H9 (cell line): Measurements from ENCODE around the gene TNKS1BP1. TPM values are rescaled to one million over a fixed set of nuclear protein-coding genes. Genes with fewer than 3 reads are reported as not detected.

ENCODE experiments used
- DNase-seq: peaks from one replicate; pipeline ENCODE4 v3.0.0-alpha.2; 2017
- H2AFZ ChIP-seq: one replicate; pipeline ENCODE4 v1.6.1; 2013; ENCODE audit warnings: mild to moderate bottlenecking, low read length, control low read depth, moderate library complexity
- H2AK5ac ChIP-seq: 2 replicates; pipeline ENCODE4 v1.6.1; 2013; ENCODE audit warnings: low read length, control low read depth, mixed read lengths; ENCODE audit not compliant: insufficient read length
- H2BK120ac ChIP-seq: one replicate; pipeline ENCODE4 v1.6.1; 2013; ENCODE audit warnings: low read depth, mild to moderate bottlenecking, low read length, control low read depth, inconsistent platforms; ENCODE audit not compliant: poor library complexity, severe bottlenecking
- H2BK12ac ChIP-seq: 2 replicates; pipeline ENCODE4 v1.6.1; 2013; ENCODE audit warnings: low read length, control low read depth, mixed read lengths, low read depth; ENCODE audit not compliant: insufficient read length
- H2BK15ac ChIP-seq: 2 replicates; pipeline ENCODE4 v1.6.1; 2013; ENCODE audit warnings: low read depth, low read length, control low read depth
- H2BK20ac ChIP-seq: one replicate; pipeline ENCODE4 v1.6.1; 2013; ENCODE audit warnings: low read depth, mild to moderate bottlenecking, low read length, control low read depth, inconsistent platforms; ENCODE audit not compliant: poor library complexity, severe bottlenecking
- H2BK5ac ChIP-seq: 2 replicates; pipeline ENCODE4 v1.6.1; 2013; ENCODE audit warnings: low read length, control low read depth, mixed read lengths; ENCODE audit not compliant: insufficient read length
- H3K14ac ChIP-seq: 2 replicates; pipeline ENCODE4 v1.6.1; 2013; ENCODE audit warnings: low read length, control low read depth; ENCODE audit not compliant: insufficient read depth
- H3K18ac ChIP-seq: 2 replicates; pipeline ENCODE4 v1.6.1; 2013; ENCODE audit warnings: low read depth, mild to moderate bottlenecking, mixed read lengths, low read length, control low read depth; ENCODE audit not compliant: insufficient read length
- H3K23ac ChIP-seq: 2 replicates; pipeline ENCODE4 v1.6.1; 2013; ENCODE audit warnings: low read length, control low read depth, mixed read lengths, low read depth; ENCODE audit not compliant: insufficient read length
- H3K23me2 ChIP-seq: 2 replicates; pipeline ENCODE4 v1.6.1; 2013; ENCODE audit warnings: low read depth, mild to moderate bottlenecking, mixed read lengths, low read length, control low read depth; ENCODE audit not compliant: insufficient read length, poor library complexity, severe bottlenecking
- H3K27ac ChIP-seq: 2 replicates; pipeline ENCODE4 v1.5.1; 2013; ENCODE audit warnings: low read length, control low read depth, mixed read lengths, low read depth; ENCODE audit not compliant: insufficient read length
- H3K27me3 ChIP-seq: 2 replicates; pipeline ENCODE4 v1.6.1; 2013; ENCODE audit warnings: low read length, control low read depth, inconsistent platforms; ENCODE audit not compliant: insufficient read depth
- H3K4ac ChIP-seq: 2 replicates; pipeline ENCODE4 v1.6.1; 2013; ENCODE audit warnings: low read depth, mild to moderate bottlenecking, control low read depth, inconsistent platforms, low read length, moderate library complexity
- H3K4me1 ChIP-seq: 2 replicates; pipeline ENCODE4 v1.6.1; 2013; ENCODE audit warnings: low read length, control low read depth, inconsistent platforms; ENCODE audit not compliant: insufficient read depth
- H3K4me2 ChIP-seq: 2 replicates; pipeline ENCODE4 v1.6.1; 2013; ENCODE audit warnings: low read length, control low read depth, mixed read lengths; ENCODE audit not compliant: insufficient read length, insufficient read depth
- H3K56ac ChIP-seq: 2 replicates; pipeline ENCODE4 v1.6.1; 2013; ENCODE audit warnings: low read depth, mild to moderate bottlenecking, mixed read lengths, low read length, control low read depth; ENCODE audit not compliant: insufficient read length
- H3K79me1 ChIP-seq: 2 replicates; pipeline ENCODE4 v1.6.1; 2013; ENCODE audit warnings: low read depth, mild to moderate bottlenecking, moderate library complexity, low read length, control low read depth, inconsistent platforms; ENCODE audit not compliant: insufficient read depth, poor library complexity, severe bottlenecking
- H3K79me2 ChIP-seq: 2 replicates; pipeline ENCODE4 v1.6.1; 2013; ENCODE audit warnings: low read length, control low read depth, inconsistent platforms; ENCODE audit not compliant: insufficient read depth
- H3K9ac ChIP-seq: 2 replicates; pipeline ENCODE4 v1.6.1; 2013; ENCODE audit warnings: low read length, control low read depth, mixed read lengths; ENCODE audit not compliant: insufficient read length; ENCODE audit errors: extremely low read depth
- H3K9me3 ChIP-seq: one replicate; pipeline ENCODE4 v1.6.1; 2013; ENCODE audit warnings: low read depth, low read length, inconsistent platforms; ENCODE audit not compliant: control insufficient read depth
- H3T11ph ChIP-seq: one replicate; pipeline ENCODE4 v1.6.1; 2013; ENCODE audit warnings: mild to moderate bottlenecking, low read length, control low read depth, inconsistent platforms
- H4K20me1 ChIP-seq: one replicate; pipeline ENCODE4 v1.6.1; 2013; ENCODE audit not compliant: control insufficient read depth, insufficient read length, insufficient read depth
- H4K5ac ChIP-seq: 2 replicates; pipeline ENCODE4 v1.6.1; 2013; ENCODE audit warnings: low read depth, mild to moderate bottlenecking, mixed read lengths, low read length, control low read depth; ENCODE audit not compliant: insufficient read length
- H4K8ac ChIP-seq: replicated peaks from 2 replicates; pipeline ENCODE4 v1.6.1; 2013; ENCODE audit warnings: low read length, control low read depth, mixed read lengths, low read depth; ENCODE audit not compliant: insufficient read length
- H4K91ac ChIP-seq: 2 replicates; pipeline ENCODE4 v1.6.1; 2013; ENCODE audit warnings: low read depth, mild to moderate bottlenecking, moderate library complexity, mixed read lengths, low read length, control low read depth; ENCODE audit not compliant: insufficient read length
- H3K27ac Mint-ChIP-seq, 3 experiments: 2 replicates in 2 of 3; 3 replicates in 1 of 3; pipeline ENCODE4 v1.8.0; 2020 to 2021; ENCODE audit warnings: mixed read lengths in 3 of 3, mild to moderate bottlenecking in 1 of 3, moderate library complexity in 1 of 3
- H3K27me3 Mint-ChIP-seq: 2 replicates; pipeline ENCODE4 v1.8.0; 2021; ENCODE audit warnings: low read depth, mild to moderate bottlenecking, moderate library complexity, mixed read lengths
- H3K36me3 Mint-ChIP-seq, 3 experiments: 2 replicates in 2 of 3; 3 replicates in 1 of 3; pipeline ENCODE4 v1.8.0; 2020 to 2021; ENCODE audit warnings: low read depth in 3 of 3, mixed read lengths in 3 of 3; ENCODE audit not compliant: insufficient read depth in 1 of 3
- H3K4me1 Mint-ChIP-seq, 2 experiments: 2 replicates each; pipeline ENCODE4 v1.8.0; 2020; ENCODE audit warnings: mixed read lengths in 2 of 2
- H3K4me3 Mint-ChIP-seq, 2 experiments: 2 replicates in 1 of 2; 3 replicates in 1 of 2; pipeline ENCODE4 v1.8.0; 2020 to 2021; ENCODE audit warnings: mild to moderate bottlenecking in 2 of 2, mixed read lengths in 2 of 2, moderate library complexity in 1 of 2
- H3K9me3 Mint-ChIP-seq, 2 experiments: 2 replicates in 1 of 2; 3 replicates in 1 of 2; pipeline ENCODE4 v1.8.0; 2020; ENCODE audit warnings: mild to moderate bottlenecking in 2 of 2, mixed read lengths in 2 of 2, moderate library complexity in 1 of 2
- WGBS: extraction: QIAGEN DNeasy Blood & Tissue Kit; methylation state at CpG from one replicate; pipeline ENCODE4 v1.1.7; 2013; ENCODE audit warnings: missing lambda C conversion rate, low lambda C conversion rate, mixed read lengths; ENCODE audit not compliant: insufficient read length; ENCODE audit errors: extremely low coverage; 5-methylcytosine and 5-hydroxymethylcytosine counted together
- total RNA-seq: library from RNA; stranded (reverse); gene quantifications from 2 replicates; pipeline ENCODE4 v1.2.1, GENCODE V29; 2021
- TF ChIP-seq, protein P1 (sequence below): fragments of 200-600 bp; sonication (generic); conservative IDR thresholded peaks from 3 replicates; pipeline ENCODE4 v1.8.0; 2021; ENCODE audit warnings: antibody characterized with exemption, mild to moderate bottlenecking

TNKS1BP1 gene
- total RNA-seq, 1 experiment from 2014 or later: 130 TPM

DNA sequence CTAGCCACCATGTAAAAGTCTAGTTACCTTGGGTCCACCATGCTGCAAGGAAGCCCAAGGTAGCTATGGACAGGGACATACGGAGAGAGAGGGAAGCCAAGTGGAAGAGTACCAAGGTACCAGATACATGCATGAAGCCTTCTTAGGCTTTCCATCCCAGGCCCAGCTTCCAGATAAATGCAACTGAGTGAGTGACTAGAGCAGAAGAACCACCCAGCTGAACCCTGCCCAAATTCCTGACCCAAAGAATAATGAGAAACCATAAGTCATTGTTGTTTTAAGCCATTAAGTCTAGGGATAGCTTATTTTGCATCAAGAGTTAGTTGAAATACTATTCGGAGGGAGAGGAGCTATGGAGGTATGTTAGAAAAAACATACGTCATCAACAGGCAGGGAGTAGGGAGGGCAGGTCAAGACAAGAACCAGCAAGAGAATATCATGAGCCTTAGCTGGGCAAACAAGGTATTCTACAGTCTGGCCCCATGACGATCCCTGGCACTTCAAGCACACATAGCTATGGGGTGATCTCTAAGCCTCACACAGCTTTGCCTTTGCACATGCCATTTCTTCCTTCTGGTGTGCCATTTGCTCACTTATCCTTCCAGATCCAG lies 51.2 kb downstream of the TNKS1BP1 start:
- H3K4me1 Mint-ChIP-seq: peaks cover 18 to 19% of the 10 kb centered on the region in 2 experiments
- Histone ChIP-seq H3K23ac (no peak overlapping the region), H4K8ac (no peak overlapping the region), H2BK120ac (no peak overlapping the region), H3K27ac (no peak overlapping the region), H3K18ac (no peak overlapping the region), H3K56ac (no peak overlapping the region), H4K20me1 (no peaks in the 10 kb centered on the region), H2BK5ac (no peak overlapping the region), H3K14ac (no peak overlapping the region), H3K27me3 (no peaks in the 10 kb centered on the region), H3K4ac (no peak overlapping the region), H3K79me2 (no peaks in the 10 kb centered on the region), H3T11ph (no peak overlapping the region), H3K4me2 (no peak overlapping the region), H2BK15ac (no peak overlapping the region), H2BK20ac (no peak overlapping the region), H4K5ac (no peak overlapping the region), H3K9ac (no peak overlapping the region), H2BK12ac (no peak overlapping the region), H4K91ac (no peak overlapping the region), H3K79me1 (no peaks in the 10 kb centered on the region), H2AFZ (no peak overlapping the region), H2AK5ac (no peak overlapping the region), H3K23me2 (no peaks in the 10 kb centered on the region), H3K4me1 (no peaks in the 10 kb centered on the region; the same call in 1 of the 2 replicates), H3K9me3 (peaks cover 9% of the 10 kb centered on the region)
- DNase-seq: no peak
- no peak overlapping the region for H3K4me3 Mint-ChIP-seq
- H3K9me3 Mint-ChIP-seq: peaks cover 0 to 8% of the 10 kb centered on the region in 2 experiments; a peak in 4 of 5 replicates
- H3K36me3 Mint-ChIP-seq: peaks cover 0 to 3% (median 0%) of the 10 kb centered on the region in 3 experiments; a peak in 3 of 7 replicates
- TF ChIP-seq, protein P1, sequence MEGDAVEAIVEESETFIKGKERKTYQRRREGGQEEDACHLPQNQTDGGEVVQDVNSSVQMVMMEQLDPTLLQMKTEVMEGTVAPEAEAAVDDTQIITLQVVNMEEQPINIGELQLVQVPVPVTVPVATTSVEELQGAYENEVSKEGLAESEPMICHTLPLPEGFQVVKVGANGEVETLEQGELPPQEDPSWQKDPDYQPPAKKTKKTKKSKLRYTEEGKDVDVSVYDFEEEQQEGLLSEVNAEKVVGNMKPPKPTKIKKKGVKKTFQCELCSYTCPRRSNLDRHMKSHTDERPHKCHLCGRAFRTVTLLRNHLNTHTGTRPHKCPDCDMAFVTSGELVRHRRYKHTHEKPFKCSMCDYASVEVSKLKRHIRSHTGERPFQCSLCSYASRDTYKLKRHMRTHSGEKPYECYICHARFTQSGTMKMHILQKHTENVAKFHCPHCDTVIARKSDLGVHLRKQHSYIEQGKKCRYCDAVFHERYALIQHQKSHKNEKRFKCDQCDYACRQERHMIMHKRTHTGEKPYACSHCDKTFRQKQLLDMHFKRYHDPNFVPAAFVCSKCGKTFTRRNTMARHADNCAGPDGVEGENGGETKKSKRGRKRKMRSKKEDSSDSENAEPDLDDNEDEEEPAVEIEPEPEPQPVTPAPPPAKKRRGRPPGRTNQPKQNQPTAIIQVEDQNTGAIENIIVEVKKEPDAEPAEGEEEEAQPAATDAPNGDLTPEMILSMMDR: no peak
- peaks cover 16% of the 10 kb centered on the region for H3K27me3 Mint-ChIP-seq
- WGBS: no CpG with 5 or more reads among the region's 4 CpGs
- H3K27ac Mint-ChIP-seq: no peak overlapping the region; a peak in 1 of 7 replicates
